ENCODE measurements around the gene NRXN3. TPM values are rescaled to one million over a fixed set of nuclear protein-coding genes. Genes with fewer than 3 reads are reported as not detected.

The NRXN3 gene
- total and polyA plus RNA-seq, 7 donors, result 0.06 to 0.74 (median 0.15) TPM

DNA sequence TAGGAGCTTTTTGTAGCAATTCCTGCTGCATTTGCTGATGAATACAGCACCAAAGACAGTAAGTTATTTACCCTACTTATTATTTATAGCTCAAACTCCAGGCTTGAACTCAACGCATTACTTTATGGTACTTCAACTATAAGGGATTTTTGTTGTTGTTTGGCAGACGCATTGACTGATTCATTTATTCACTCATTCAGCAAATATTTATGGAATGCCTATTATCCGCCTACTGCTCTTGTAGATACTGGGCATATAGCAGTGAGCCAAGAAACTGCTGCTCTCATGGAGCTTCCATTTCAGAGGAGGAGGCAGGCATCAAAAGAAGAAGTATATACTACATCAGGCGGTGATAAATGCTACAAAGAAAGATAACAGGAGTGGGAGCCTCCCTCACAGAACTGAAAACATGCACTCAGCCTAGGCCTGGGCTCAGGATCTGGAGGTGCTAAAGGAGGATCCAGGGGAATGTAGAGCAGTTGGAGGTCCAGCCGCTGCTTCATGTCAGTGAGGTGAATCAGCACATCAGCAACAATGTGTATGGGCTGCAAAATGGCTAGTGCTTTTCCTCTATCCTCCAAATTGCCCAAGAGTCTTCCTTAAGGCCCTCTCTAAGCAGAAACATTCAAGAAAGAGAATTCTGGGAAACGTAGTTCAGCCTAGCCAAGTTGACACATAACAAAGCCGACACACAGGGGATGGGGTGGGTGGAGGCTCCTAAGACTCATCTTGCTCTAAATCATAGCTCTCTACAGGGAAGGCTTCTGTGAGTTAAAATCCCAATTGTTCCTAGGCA, 157.5 kb downstream of the NRXN3 start:
- Histone ChIP-seq H3K27ac (no peak overlapping the region), H3K4me3 (no peak overlapping the region), H3K36me3 (ENCODE audit: insufficient read depth in 1 of 2, low read depth in 1 of 2) (no peaks in the 10 kb centered on the region), H3K4me1 (no peaks in the 10 kb centered on the region), H3K27me3 (ENCODE audit: insufficient read depth in 3 of 3, low read length in 2 of 3) (peaks cover 0 to 2% (median 0%) of the 10 kb centered on the region in 3 donors), H3K9me3 (no peaks in the 10 kb centered on the region)
- WGBS, 3 donors, result 72 to 79% (median 73%) methylated on average over 7 of the region's 7 CpGs
- ATAC-seq, result no peak
- TF ChIP-seq, protein P1, sequence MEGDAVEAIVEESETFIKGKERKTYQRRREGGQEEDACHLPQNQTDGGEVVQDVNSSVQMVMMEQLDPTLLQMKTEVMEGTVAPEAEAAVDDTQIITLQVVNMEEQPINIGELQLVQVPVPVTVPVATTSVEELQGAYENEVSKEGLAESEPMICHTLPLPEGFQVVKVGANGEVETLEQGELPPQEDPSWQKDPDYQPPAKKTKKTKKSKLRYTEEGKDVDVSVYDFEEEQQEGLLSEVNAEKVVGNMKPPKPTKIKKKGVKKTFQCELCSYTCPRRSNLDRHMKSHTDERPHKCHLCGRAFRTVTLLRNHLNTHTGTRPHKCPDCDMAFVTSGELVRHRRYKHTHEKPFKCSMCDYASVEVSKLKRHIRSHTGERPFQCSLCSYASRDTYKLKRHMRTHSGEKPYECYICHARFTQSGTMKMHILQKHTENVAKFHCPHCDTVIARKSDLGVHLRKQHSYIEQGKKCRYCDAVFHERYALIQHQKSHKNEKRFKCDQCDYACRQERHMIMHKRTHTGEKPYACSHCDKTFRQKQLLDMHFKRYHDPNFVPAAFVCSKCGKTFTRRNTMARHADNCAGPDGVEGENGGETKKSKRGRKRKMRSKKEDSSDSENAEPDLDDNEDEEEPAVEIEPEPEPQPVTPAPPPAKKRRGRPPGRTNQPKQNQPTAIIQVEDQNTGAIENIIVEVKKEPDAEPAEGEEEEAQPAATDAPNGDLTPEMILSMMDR (IDR thresholded peaks at IDR 0.05), result no peak
- intact Hi-C loops (cut with DNase I), result no loop called here
- no peak for DNase-seq

DNA sequence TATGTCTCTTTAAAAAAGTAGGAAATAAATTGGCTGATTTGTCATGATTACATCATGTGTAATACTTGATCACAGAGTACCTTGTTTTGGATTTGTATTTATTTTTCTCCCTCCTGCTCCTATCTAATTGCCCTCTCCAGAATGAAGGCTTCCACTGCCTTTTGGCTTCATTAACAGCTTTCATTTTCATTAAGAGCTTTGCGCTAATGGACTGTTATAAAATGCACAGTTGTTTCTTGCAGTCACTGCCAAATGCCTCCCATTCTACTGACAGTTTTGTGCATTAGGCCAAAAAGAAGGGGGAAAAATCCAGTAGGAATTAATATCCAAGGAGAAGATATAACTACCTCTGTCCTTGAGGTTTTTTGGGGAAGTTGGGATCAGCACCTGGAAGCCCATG, 159.2 kb downstream of the NRXN3 start:
- Histone ChIP-seq H3K9me3 (no peaks in the 10 kb centered on the region), H3K4me1 (no peaks in the 10 kb centered on the region), H3K27ac (no peak overlapping the region), H3K4me3 (no peak overlapping the region), H3K27me3 (ENCODE audit: insufficient read depth in 3 of 3, low read length in 2 of 3) (peaks cover 0 to 3% (median 2%) of the 10 kb centered on the region in 3 donors), H3K36me3 (ENCODE audit: insufficient read depth in 1 of 2, low read depth in 1 of 2) (no peaks in the 10 kb centered on the region)
- TF ChIP-seq, protein P1 (IDR thresholded peaks at IDR 0.05), result no peak
- WGBS, 3 donors, result 69 to 79% (median 77%) methylated on average over 1 of the region's 1 CpG
- intact Hi-C loops (cut with DNase I), result no loop called here
- DNase-seq, result no peak
- no peak for ATAC-seq

DNA sequence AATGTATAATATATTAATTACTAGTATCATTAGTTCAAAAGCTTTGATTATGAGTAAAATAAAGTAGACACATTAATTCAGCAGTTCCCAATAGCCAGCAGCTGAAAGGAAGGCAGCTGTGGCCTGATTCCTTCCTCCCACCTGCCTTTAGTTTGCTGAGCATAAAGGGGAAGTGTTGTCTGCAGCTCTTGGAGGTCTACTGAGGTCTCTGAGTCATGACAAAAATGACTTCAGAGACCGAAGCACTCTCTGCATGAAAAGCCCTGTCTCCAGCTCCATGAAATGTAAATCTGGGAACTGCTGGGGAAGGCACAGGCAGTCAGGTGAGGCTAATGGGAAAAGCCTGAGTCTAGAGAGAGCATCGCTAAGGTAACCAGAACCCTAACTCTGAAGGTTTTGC, 165.4 kb downstream of the NRXN3 start:
- Histone ChIP-seq H3K36me3 (ENCODE audit: insufficient read depth in 1 of 2, low read depth in 1 of 2) (no peaks in the 10 kb centered on the region), H3K4me1 (no peaks in the 10 kb centered on the region), H3K9me3 (no peaks in the 10 kb centered on the region), H3K27me3 (ENCODE audit: insufficient read depth in 3 of 3, low read length in 2 of 3) (peaks cover 0 to 3% (median 0%) of the 10 kb centered on the region in 3 donors), H3K4me3 (no peak overlapping the region), H3K27ac (no peak overlapping the region)
- intact Hi-C loops (cut with DNase I), result no loop called here
- DNase-seq (no peak), ATAC-seq (no peak)
- WGBS, 3 donors, result 75 to 82% (median 81%) methylated on average over 2 of the region's 2 CpGs
- TF ChIP-seq, protein P1 (IDR thresholded peaks at IDR 0.05), result no peak

GRCh38 chr14:78340250-78340649, 170.1 kb downstream of the NRXN3 start:
- no peaks in the 10 kb centered on the region for H3K9me3 ChIP-seq
- no peak overlapping the region for H3K27ac ChIP-seq
- H3K36me3 ChIP-seq (ENCODE audit: insufficient read depth in 1 of 2, low read depth in 1 of 2), result no peaks in the 10 kb centered on the region
- TF ChIP-seq, protein P1 (IDR thresholded peaks at IDR 0.05), result no peak
- WGBS, 3 donors, result 62 to 69% (median 63%) methylated on average over 3 of the region's 3 CpGs
- H3K4me3 ChIP-seq, result no peak overlapping the region
- H3K4me1 ChIP-seq, result no peaks in the 10 kb centered on the region
- no peaks in the 10 kb centered on the region for H3K27me3 ChIP-seq (ENCODE audit: insufficient read depth in 3 of 3, low read length in 2 of 3)
- ATAC-seq (no peak), DNase-seq (no peak)
- intact Hi-C loops (cut with DNase I), result no loop called here

Data from psoas muscle (tissue), 8 donors.